H9 (cell line): ENCODE measurements around the gene F2RL3. TPM values are rescaled to one million over a fixed set of nuclear protein-coding genes. Genes with fewer than 3 reads are reported as not detected.
A peak's percentile ranks its signal among the peaks of the same experiment; 100 is the strongest.

Source experiments
- DNase-seq: peaks from one replicate; pipeline ENCODE4 v3.0.0-alpha.2; 2017
- H2AFZ ChIP-seq: one replicate; pipeline ENCODE4 v1.6.1; 2013; ENCODE audit warnings: mild to moderate bottlenecking, low read length, control low read depth, moderate library complexity
- H2AK5ac ChIP-seq: 2 replicates; pipeline ENCODE4 v1.6.1; 2013; ENCODE audit warnings: low read length, control low read depth, mixed read lengths; ENCODE audit not compliant: insufficient read length
- H2BK120ac ChIP-seq: one replicate; pipeline ENCODE4 v1.6.1; 2013; ENCODE audit warnings: low read depth, mild to moderate bottlenecking, low read length, control low read depth, inconsistent platforms; ENCODE audit not compliant: poor library complexity, severe bottlenecking
- H2BK12ac ChIP-seq: 2 replicates; pipeline ENCODE4 v1.6.1; 2013; ENCODE audit warnings: low read length, control low read depth, mixed read lengths, low read depth; ENCODE audit not compliant: insufficient read length
- H2BK15ac ChIP-seq: 2 replicates; pipeline ENCODE4 v1.6.1; 2013; ENCODE audit warnings: low read depth, low read length, control low read depth
- H2BK20ac ChIP-seq: one replicate; pipeline ENCODE4 v1.6.1; 2013; ENCODE audit warnings: low read depth, mild to moderate bottlenecking, low read length, control low read depth, inconsistent platforms; ENCODE audit not compliant: poor library complexity, severe bottlenecking
- H2BK5ac ChIP-seq: 2 replicates; pipeline ENCODE4 v1.6.1; 2013; ENCODE audit warnings: low read length, control low read depth, mixed read lengths; ENCODE audit not compliant: insufficient read length
- H3K14ac ChIP-seq: 2 replicates; pipeline ENCODE4 v1.6.1; 2013; ENCODE audit warnings: low read length, control low read depth; ENCODE audit not compliant: insufficient read depth
- H3K18ac ChIP-seq: 2 replicates; pipeline ENCODE4 v1.6.1; 2013; ENCODE audit warnings: low read depth, mild to moderate bottlenecking, mixed read lengths, low read length, control low read depth; ENCODE audit not compliant: insufficient read length
- H3K23ac ChIP-seq: 2 replicates; pipeline ENCODE4 v1.6.1; 2013; ENCODE audit warnings: low read length, control low read depth, mixed read lengths, low read depth; ENCODE audit not compliant: insufficient read length
- H3K23me2 ChIP-seq: 2 replicates; pipeline ENCODE4 v1.6.1; 2013; ENCODE audit warnings: low read depth, mild to moderate bottlenecking, mixed read lengths, low read length, control low read depth; ENCODE audit not compliant: insufficient read length, poor library complexity, severe bottlenecking
- H3K27ac ChIP-seq: 2 replicates; pipeline ENCODE4 v1.5.1; 2013; ENCODE audit warnings: low read length, control low read depth, mixed read lengths, low read depth; ENCODE audit not compliant: insufficient read length
- H3K27me3 ChIP-seq: 2 replicates; pipeline ENCODE4 v1.6.1; 2013; ENCODE audit warnings: low read length, control low read depth, inconsistent platforms; ENCODE audit not compliant: insufficient read depth
- H3K4ac ChIP-seq: 2 replicates; pipeline ENCODE4 v1.6.1; 2013; ENCODE audit warnings: low read depth, mild to moderate bottlenecking, control low read depth, inconsistent platforms, low read length, moderate library complexity
- H3K4me1 ChIP-seq: 2 replicates; pipeline ENCODE4 v1.6.1; 2013; ENCODE audit warnings: low read length, control low read depth, inconsistent platforms; ENCODE audit not compliant: insufficient read depth
- H3K4me2 ChIP-seq: 2 replicates; pipeline ENCODE4 v1.6.1; 2013; ENCODE audit warnings: low read length, control low read depth, mixed read lengths; ENCODE audit not compliant: insufficient read length, insufficient read depth
- H3K56ac ChIP-seq: 2 replicates; pipeline ENCODE4 v1.6.1; 2013; ENCODE audit warnings: low read depth, mild to moderate bottlenecking, mixed read lengths, low read length, control low read depth; ENCODE audit not compliant: insufficient read length
- H3K79me1 ChIP-seq: 2 replicates; pipeline ENCODE4 v1.6.1; 2013; ENCODE audit warnings: low read depth, mild to moderate bottlenecking, moderate library complexity, low read length, control low read depth, inconsistent platforms; ENCODE audit not compliant: insufficient read depth, poor library complexity, severe bottlenecking
- H3K79me2 ChIP-seq: 2 replicates; pipeline ENCODE4 v1.6.1; 2013; ENCODE audit warnings: low read length, control low read depth, inconsistent platforms; ENCODE audit not compliant: insufficient read depth
- H3K9ac ChIP-seq: 2 replicates; pipeline ENCODE4 v1.6.1; 2013; ENCODE audit warnings: low read length, control low read depth, mixed read lengths; ENCODE audit not compliant: insufficient read length; ENCODE audit errors: extremely low read depth
- H3K9me3 ChIP-seq: one replicate; pipeline ENCODE4 v1.6.1; 2013; ENCODE audit warnings: low read depth, low read length, inconsistent platforms; ENCODE audit not compliant: control insufficient read depth
- H3T11ph ChIP-seq: one replicate; pipeline ENCODE4 v1.6.1; 2013; ENCODE audit warnings: mild to moderate bottlenecking, low read length, control low read depth, inconsistent platforms
- H4K20me1 ChIP-seq: one replicate; pipeline ENCODE4 v1.6.1; 2013; ENCODE audit not compliant: control insufficient read depth, insufficient read length, insufficient read depth
- H4K5ac ChIP-seq: 2 replicates; pipeline ENCODE4 v1.6.1; 2013; ENCODE audit warnings: low read depth, mild to moderate bottlenecking, mixed read lengths, low read length, control low read depth; ENCODE audit not compliant: insufficient read length
- H4K8ac ChIP-seq: replicated peaks from 2 replicates; pipeline ENCODE4 v1.6.1; 2013; ENCODE audit warnings: low read length, control low read depth, mixed read lengths, low read depth; ENCODE audit not compliant: insufficient read length
- H4K91ac ChIP-seq: 2 replicates; pipeline ENCODE4 v1.6.1; 2013; ENCODE audit warnings: low read depth, mild to moderate bottlenecking, moderate library complexity, mixed read lengths, low read length, control low read depth; ENCODE audit not compliant: insufficient read length
- H3K27ac Mint-ChIP-seq, 3 experiments: 2 replicates in 2 of 3; 3 replicates in 1 of 3; pipeline ENCODE4 v1.8.0; 2020 to 2021; ENCODE audit warnings: mixed read lengths in 3 of 3, mild to moderate bottlenecking in 1 of 3, moderate library complexity in 1 of 3
- H3K27me3 Mint-ChIP-seq: 2 replicates; pipeline ENCODE4 v1.8.0; 2021; ENCODE audit warnings: low read depth, mild to moderate bottlenecking, moderate library complexity, mixed read lengths
- H3K36me3 Mint-ChIP-seq, 3 experiments: 2 replicates in 2 of 3; 3 replicates in 1 of 3; pipeline ENCODE4 v1.8.0; 2020 to 2021; ENCODE audit warnings: low read depth in 3 of 3, mixed read lengths in 3 of 3; ENCODE audit not compliant: insufficient read depth in 1 of 3
- H3K4me1 Mint-ChIP-seq, 2 experiments: 2 replicates each; pipeline ENCODE4 v1.8.0; 2020; ENCODE audit warnings: mixed read lengths in 2 of 2
- H3K4me3 Mint-ChIP-seq, 2 experiments: 2 replicates in 1 of 2; 3 replicates in 1 of 2; pipeline ENCODE4 v1.8.0; 2020 to 2021; ENCODE audit warnings: mild to moderate bottlenecking in 2 of 2, mixed read lengths in 2 of 2, moderate library complexity in 1 of 2
- H3K9me3 Mint-ChIP-seq, 2 experiments: 2 replicates in 1 of 2; 3 replicates in 1 of 2; pipeline ENCODE4 v1.8.0; 2020; ENCODE audit warnings: mild to moderate bottlenecking in 2 of 2, mixed read lengths in 2 of 2, moderate library complexity in 1 of 2
- CTCF ChIP-seq: fragments of 200-600 bp; sonication (generic); conservative IDR thresholded peaks from 3 replicates; pipeline ENCODE4 v1.8.0; 2021; ENCODE audit warnings: antibody characterized with exemption, mild to moderate bottlenecking
- WGBS: extraction: QIAGEN DNeasy Blood & Tissue Kit; methylation state at CpG from one replicate; pipeline ENCODE4 v1.1.7; 2013; ENCODE audit warnings: missing lambda C conversion rate, low lambda C conversion rate, mixed read lengths; ENCODE audit not compliant: insufficient read length; ENCODE audit errors: extremely low coverage; 5-methylcytosine and 5-hydroxymethylcytosine counted together
- total RNA-seq: library from RNA; stranded (reverse); gene quantifications from 2 replicates; pipeline ENCODE4 v1.2.1, GENCODE V29; 2021

F2RL3 gene
- total RNA-seq, 1 experiment from 2014 or later = not detected

GRCh38 chr19:16897029-16897855, 8.4 kb downstream of the F2RL3 start:
- Histone ChIP-seq H3K27ac (no peak overlapping the region), H3K4ac (no peak overlapping the region), H3K79me1 (no peaks in the 10 kb centered on the region), H2BK20ac (no peak overlapping the region), H2BK15ac (no peak overlapping the region), H2BK12ac (no peak overlapping the region), H3K23ac (no peak overlapping the region), H4K91ac (no peak overlapping the region), H3T11ph (no peak overlapping the region), H2BK120ac (no peak overlapping the region), H3K79me2 (no peaks in the 10 kb centered on the region), H3K14ac (0 out of 2 replicates have a peak overlapping the region, but pooled peaks have one; percentile 50), H3K4me1 (no peaks in the 10 kb centered on the region), H3K23me2 (peaks cover 11% of the 10 kb centered on the region), H4K5ac (no peak overlapping the region), H2BK5ac (no peak overlapping the region), H3K4me2 (peak overlapping the region; percentile 54), H4K8ac (no peak overlapping the region), H2AFZ (no peak overlapping the region), H3K18ac (no peak overlapping the region), H4K20me1 (peaks cover 3% of the 10 kb centered on the region), H3K9me3 (no peaks in the 10 kb centered on the region), H2AK5ac (no peak overlapping the region), H3K9ac (no peak overlapping the region), H3K56ac (no peak overlapping the region), H3K27me3 (peaks cover 4% of the 10 kb centered on the region; the same call in 1 of the 2 replicates)
- Mint-ChIP-seq H3K27me3 (peaks cover 31% of the 10 kb centered on the region), H3K36me3 (no peaks in the 10 kb centered on the region), H3K4me3 (peak overlapping the region; percentile 63 to 85), H3K4me1 (peaks cover 0 to 9% of the 10 kb centered on the region in 2 experiments; a peak in 3 of 4 replicates), H3K9me3 (no peaks in the 10 kb centered on the region; a peak in 1 of 5 replicates), H3K27ac (no peak overlapping the region)
- TF ChIP-seq CTCF = no peak
- WGBS = no CpG with 5 or more reads among the region's 68 CpGs
- DNase-seq = peak; percentile 98
